ENCODE data around the gene PDLIM7.

The PDLIM7 gene

DNA sequence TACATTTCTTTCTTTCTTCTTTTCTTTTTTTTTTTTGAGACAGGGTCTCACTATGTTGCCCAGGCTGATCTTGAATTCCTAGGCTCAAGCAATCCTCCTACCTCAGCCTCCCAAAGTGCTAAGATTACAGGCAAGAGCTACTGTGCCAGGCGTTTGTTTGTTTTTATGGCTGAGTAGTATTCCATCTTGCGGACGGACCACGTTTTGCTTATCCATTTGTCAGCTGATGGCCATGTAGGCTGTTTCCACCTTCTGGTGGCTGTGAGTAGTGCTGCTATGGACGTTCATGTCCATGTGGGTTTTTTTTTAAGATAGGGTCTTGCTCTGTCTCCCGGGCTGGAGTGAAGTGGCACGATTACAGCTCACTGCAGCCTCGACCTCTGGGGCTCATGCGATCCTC lies 9.8 kb upstream of the PDLIM7 start:
- DNase-seq (ENCODE audit: low read depth in 2 of 2) = peak in 1 of 2 donors; percentile 45
- no peak overlapping the region for H3K4me3 ChIP-seq (replicated peaks in 1 of 2; ENCODE audit: low read depth in 2 of 2, low read length in 2 of 2)
- TF ChIP-seq, protein P1, sequence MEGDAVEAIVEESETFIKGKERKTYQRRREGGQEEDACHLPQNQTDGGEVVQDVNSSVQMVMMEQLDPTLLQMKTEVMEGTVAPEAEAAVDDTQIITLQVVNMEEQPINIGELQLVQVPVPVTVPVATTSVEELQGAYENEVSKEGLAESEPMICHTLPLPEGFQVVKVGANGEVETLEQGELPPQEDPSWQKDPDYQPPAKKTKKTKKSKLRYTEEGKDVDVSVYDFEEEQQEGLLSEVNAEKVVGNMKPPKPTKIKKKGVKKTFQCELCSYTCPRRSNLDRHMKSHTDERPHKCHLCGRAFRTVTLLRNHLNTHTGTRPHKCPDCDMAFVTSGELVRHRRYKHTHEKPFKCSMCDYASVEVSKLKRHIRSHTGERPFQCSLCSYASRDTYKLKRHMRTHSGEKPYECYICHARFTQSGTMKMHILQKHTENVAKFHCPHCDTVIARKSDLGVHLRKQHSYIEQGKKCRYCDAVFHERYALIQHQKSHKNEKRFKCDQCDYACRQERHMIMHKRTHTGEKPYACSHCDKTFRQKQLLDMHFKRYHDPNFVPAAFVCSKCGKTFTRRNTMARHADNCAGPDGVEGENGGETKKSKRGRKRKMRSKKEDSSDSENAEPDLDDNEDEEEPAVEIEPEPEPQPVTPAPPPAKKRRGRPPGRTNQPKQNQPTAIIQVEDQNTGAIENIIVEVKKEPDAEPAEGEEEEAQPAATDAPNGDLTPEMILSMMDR (IDR thresholded peaks at IDR 0.05; ENCODE audit: low read depth, low read length) = peak; percentile 50

DNA sequence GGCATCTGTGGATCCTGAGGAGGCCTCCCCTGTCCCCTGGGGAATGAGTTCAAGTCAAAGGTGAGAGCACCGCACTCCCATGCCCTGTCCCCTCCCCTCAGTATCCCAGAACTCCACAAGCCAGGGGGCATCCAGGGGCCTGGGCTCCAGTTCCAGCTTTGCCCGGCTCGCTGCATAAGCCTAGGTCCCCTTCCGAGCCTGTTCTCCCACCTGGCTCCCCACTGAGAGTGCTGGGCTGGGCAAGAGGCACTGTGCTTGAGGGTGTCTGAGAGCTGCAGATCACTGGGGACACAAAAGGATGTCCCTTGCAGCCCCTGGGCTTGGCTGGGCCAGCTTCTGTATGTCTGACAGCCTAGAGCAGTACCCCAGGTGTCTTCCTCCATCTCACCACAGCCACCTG lies 7.7 kb upstream of the PDLIM7 start:
- TF ChIP-seq, protein P1 (IDR thresholded peaks at IDR 0.05; ENCODE audit: low read depth, low read length) = no peak
- no peak for DNase-seq (ENCODE audit: low read depth in 2 of 2)
- H3K4me3 ChIP-seq (replicated peaks in 1 of 2; ENCODE audit: low read depth in 2 of 2, low read length in 2 of 2) = no peak overlapping the region

DNA sequence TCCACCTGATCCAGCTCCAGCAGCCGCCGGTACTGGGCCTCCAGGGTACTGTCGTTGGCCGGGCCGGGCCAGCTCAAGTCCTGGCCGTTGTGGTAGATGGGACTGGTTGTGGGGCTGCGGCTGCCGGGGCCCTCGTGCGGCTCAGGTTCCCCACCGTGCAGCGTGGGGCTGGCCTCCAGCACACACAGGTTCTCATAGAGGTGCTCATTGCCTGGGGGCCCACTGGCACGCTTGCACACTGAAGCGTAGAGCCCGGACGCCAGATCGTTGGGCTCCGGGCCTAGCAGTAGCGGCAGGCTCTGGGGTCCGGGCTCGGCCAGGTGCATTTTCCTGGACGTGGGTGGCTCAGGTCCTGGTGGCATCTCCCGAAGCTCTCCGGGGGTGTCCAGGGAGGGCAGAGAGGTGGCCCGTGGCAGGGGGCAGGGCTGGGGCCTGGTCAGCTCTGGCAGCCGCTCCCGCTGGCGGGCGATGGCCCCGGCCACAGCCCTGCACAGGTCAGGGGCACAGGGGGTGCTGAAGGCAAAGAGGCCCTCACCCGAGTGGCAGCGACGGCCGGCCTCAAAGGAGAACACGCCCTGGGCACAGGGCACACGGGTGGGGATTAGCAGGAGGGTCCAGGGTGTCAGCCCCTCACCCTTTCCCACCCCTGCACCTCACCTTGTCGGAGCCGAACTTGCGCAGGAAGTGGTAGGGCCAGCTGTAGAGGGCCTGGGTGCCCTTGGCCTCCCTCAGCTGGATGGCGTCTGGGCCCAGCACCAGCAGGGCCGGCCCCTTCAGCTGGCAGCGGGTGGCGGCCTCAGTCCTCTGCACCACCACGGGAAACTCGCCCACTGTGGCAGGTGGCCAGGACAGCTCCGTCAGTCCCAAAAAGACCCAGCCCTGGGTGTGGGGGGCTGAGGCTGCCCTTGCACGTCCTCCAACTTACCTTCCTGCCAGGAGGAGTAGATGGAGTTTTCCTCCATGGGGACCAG lies 7.0 kb upstream of the PDLIM7 start:
- no peak overlapping the region for H3K4me3 ChIP-seq (replicated peaks in 1 of 2; ENCODE audit: low read depth in 2 of 2, low read length in 2 of 2)
- no peak for DNase-seq (ENCODE audit: low read depth in 2 of 2)
- TF ChIP-seq, protein P1 (IDR thresholded peaks at IDR 0.05; ENCODE audit: low read depth, low read length) = no peak

DNA sequence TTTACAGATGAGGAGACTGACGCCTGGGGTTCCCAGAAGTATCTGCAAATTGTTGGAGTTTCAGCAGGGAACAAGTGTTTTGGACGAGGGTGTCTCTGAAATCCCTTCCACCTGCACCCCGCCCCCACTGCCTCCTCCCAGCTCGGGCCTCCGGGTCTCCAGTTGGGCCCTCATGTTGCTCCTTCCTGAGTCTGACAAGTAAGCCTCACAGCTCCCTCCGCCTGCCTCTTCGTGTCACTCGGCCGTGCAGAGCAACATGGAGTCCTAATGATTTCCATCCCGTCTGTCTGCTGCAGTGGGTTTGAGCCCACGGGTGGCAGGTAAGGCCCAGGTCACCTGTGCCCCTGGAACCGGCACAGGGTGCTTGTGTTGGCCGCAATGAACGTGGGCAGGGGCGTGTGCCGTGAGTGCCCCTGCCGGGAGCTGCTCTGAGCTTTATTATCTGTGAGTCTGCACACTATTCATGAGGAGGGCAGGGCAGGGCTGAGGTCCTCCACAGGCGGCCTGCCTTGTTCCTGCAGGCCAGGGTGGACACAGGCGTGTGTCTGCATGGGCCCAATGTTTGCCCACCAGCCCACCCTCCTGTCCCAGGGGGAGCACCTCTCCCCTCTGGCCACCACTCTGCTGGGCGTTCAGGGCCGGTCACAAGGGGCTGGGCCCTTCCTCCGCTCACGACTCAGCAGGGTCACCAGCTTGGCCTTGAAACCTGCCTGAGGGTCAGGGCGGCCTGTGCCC lies 6.1 kb upstream of the PDLIM7 start:
- no peak for DNase-seq (ENCODE audit: low read depth in 2 of 2)
- H3K4me3 ChIP-seq (replicated peaks in 1 of 2; ENCODE audit: low read depth in 2 of 2, low read length in 2 of 2) = no peak overlapping the region
- TF ChIP-seq, protein P1 (IDR thresholded peaks at IDR 0.05; ENCODE audit: low read depth, low read length) = no peak

DNA sequence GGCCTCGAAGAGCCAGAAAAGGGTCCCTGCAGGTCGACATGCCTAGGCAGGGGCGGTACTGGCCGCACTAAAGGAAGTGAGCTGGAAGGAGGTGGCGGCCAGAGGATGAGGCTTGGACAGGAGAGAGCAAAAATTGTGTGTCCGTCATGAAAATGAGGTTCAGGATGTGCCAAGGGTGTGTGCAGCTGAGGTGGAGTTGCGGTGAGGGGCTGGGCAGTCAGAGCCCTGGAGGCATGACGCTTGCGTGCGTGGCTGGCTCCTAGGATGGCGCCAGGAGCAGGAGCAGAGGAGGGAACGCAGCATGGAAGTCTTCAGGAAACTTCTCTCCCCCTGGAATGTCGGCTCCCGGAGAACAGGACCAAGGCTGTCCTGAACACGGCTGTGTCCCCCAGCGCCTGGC lies 5.5 kb upstream of the PDLIM7 start:
- DNase-seq (ENCODE audit: low read depth in 2 of 2) = no peak
- no peak overlapping the region for H3K4me3 ChIP-seq (replicated peaks in 1 of 2; ENCODE audit: low read depth in 2 of 2, low read length in 2 of 2)
- TF ChIP-seq, protein P1 (IDR thresholded peaks at IDR 0.05; ENCODE audit: low read depth, low read length) = no peak

DNA sequence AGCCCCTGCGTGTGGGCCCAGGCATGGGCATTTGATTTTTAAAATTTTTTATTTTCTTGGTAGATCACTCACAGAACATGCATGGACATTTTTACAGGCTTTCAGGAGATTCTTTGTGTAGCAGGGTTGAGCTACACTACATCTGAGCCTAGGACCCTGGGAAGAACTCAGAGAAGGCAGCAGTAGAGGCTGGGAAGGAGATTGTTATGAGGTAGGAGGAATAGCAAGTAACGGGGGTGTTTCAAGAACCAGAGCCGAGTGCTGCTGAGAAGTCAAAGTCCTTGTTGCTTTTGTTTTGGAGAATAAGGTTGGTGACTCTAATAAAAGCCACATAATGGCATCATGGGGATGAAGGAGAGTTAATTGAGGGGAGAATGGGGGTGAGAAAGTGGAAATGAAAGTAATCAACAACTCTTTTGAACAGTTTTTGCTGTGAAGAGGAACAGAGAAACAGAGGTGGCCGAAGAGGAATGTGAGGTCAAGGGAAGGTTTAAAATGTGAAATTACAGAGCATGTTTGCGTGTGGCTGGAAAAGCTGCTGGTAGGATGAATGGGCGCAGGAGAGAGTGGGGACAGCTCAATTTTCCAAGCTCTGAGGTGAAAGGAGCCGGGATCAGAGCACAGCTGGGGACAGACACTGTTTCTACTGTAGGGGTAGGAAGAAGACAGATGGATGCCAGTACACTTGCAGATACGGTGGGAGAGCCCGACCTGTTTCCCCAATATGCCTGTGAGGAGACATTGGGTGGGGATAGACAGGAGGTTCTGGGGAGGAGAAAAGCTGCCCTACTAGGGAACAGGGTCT lies 4.7 kb upstream of the PDLIM7 start:
- H3K4me3 ChIP-seq (replicated peaks in 1 of 2; ENCODE audit: low read depth in 2 of 2, low read length in 2 of 2) = no peak overlapping the region
- DNase-seq (ENCODE audit: low read depth in 2 of 2) = no peak
- TF ChIP-seq, protein P1 (IDR thresholded peaks at IDR 0.05; ENCODE audit: low read depth, low read length) = no peak
